Pulmonary artery endothelial cell (primary cell): Measurements from ENCODE around the gene NAV2. TPM values are rescaled to one million over a fixed set of nuclear protein-coding genes. Genes with fewer than 3 reads are reported as not detected.

Experiments used
- DNase-seq: peaks from one replicate; pipeline ENCODE4 v3.0.0-alpha.2; 2011; ENCODE audit warnings: low read depth, low spot score
- total RNA-seq: library from RNA; depleted of rRNA; stranded (reverse); fragments of >200 nt; gene quantifications from 2 replicates; pipeline ENCODE4 v1.2.3, GENCODE V29; 2014

Gene NAV2
- total RNA-seq, 1 donor from 2014 or later, result 9.5 TPM

DNA sequence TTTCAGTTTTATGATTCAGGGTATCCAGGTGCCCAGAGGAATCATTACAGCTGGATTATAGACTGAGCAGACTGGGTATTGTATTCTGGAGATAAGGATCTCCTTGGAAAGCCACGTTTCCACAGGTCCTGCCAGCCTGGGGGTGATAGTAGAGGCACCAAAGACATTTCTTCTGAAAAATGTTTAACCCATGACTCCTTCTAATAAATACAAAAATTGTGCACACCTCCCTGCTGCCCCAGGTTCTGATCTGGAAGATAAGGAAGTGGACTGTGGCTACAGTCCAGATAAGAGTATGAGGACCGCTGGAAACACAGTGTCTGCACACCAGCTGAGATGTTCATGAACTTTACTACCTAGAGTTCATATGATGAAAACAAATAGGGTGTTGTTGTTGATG is 255.2 kb downstream of the NAV2 start:
- DNase-seq, result no peak

DNA sequence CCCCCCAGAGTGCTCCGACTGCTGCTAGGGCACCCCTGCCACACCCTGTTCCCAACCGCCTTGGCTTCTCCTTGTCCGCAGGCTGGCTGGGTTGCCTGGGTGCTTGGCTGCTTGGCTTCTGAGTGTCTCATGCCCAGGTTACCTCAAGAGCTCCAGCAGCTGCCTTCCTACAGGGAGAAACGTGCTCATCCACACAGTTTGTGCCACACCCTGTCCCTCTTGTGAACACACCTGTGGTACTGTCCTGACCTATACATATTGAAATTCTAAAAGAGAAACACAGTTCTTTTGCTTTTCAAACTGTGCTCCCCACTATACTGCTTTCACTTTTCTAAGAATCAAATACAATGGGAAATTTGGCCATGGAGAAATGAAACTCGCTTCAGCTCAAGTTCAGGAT is 256.2 kb downstream of the NAV2 start:
- no peak for DNase-seq

DNA sequence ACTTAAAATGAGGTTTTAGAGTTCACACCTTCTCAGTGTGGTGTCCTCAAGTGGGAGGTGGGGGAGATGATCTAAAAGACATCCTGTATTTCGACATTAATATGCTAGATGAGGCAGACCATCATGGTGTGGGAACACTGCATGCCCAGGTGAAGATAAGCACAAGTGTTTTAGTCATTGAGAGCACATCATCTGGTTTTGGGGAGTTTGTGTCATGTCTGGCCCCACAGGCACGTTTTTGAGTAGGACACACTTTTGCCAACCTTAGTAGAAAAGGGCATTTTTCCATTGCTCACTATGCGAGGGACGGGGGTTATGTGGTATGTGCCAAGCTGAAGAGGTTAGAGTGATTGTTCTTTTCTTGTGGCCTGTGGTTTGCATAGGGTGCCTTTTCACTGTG is 258.3 kb downstream of the NAV2 start:
- no peak for DNase-seq

DNA sequence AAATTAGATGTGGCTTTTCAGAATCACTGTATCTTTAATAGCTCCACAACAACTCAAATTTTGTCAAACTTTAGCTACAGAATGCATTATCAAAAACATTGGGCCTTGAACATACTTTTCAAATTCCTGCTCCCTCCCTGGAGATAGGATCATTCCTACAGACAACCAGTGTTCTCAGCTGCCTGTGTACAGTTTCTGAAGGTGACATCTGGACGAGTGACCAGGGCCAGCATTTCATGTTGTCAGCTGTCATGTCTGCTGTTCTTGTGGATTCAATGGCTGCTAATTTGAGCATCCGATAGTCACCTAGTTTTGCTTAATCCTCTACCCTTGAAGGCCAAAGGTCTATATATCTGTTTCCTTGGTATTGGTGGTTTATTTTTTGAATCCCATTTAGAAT is 259.5 kb downstream of the NAV2 start:
- DNase-seq, result no peak

GRCh38 chr11:19972651-19973050 is 260.0 kb downstream of the NAV2 start:
- no peak for DNase-seq

GRCh38 chr11:19973136-19973635 is 260.5 kb downstream of the NAV2 start:
- DNase-seq, result no peak

- DNase-seq, result no peak
These were observed 262.2 kb downstream of the NAV2 start for GRCh38 chr11:19974886-19975285.

DNA sequence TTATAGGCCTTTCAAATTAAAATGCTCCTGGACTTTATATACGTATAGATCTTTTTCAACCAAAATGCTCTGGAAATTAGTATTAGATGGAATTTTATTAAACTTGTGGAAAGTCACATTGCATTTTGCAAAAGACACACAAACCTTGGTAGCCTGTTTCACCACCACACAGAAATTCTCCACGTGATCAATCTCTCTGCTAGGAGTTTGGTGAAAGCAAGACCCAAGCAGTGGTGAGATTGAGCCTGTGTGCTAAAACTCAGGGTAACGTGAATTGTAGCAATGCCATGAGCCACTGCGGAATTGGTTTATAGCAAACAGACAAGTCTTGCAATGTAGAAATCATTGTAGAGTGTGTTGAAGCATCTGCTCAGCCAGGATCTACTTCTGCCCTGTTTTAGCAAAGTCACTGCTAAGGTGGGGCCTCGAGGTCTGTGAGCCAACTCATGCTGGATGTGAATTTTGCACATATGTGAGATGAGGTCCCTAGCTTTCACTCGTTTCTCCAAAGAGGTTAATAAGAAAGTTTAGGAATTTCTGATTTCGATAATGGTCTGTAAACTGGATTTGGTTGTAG is 262.9 kb downstream of the NAV2 start:
- DNase-seq, result no peak

DNA sequence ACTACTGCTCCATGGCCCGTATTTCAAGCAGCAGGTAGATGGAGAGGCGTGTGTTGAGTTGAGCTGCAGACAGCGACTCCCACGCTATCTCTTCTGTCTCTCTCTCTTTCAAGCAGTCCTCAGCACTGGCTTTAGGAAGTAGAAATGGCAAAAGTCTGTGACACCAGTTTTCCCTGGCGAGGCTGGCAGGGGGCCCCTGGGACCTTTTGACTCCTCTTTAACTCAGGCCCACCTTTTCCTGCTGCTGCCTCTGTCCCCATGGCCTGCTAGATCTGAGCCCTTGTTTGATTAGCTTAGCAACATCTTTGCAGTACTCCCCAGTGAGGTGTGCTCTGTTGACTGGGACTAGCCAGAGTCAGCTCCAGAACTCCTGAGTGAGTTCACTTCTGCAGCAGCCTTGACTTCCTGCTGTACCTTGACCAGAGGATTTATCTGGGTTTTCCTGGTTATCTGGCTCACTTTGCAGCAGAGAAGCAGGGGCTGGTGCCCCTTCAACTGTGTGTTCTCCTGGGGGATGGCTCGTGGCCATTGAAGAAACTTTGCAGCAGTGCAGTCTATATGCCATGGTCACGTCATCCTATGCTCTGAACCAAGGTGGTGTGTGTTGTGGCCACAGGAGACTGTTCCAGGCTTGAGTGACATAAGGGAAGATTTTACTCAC is 263.8 kb downstream of the NAV2 start:
- DNase-seq, result no peak

DNA sequence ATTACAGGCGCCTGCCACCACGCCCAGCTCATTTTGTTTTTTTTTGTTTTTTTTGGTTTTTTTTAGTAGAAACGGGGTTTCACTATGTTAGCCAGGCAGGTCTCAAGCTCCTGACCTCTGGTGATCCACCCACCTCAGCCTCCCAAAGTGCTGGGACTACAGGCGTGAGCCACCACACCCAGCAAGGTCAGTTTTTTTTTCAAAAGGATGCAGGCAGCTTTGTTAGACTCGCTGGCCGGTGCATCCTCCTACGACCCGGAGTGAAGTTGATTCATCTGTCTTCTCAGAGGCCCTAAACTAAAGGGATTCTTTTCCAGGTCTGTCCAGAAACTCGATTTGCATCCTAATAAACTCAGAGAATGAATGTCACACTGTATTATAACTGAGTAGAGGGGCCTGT is 265.3 kb downstream of the NAV2 start:
- DNase-seq, result no peak

GRCh38 chr11:19978668-19979518 is 266.3 kb downstream of the NAV2 start:
- DNase-seq, result no peak

- DNase-seq, result no peak
These were observed 266.8 kb downstream of the NAV2 start for GRCh38 chr11:19979519-19979845.

DNA sequence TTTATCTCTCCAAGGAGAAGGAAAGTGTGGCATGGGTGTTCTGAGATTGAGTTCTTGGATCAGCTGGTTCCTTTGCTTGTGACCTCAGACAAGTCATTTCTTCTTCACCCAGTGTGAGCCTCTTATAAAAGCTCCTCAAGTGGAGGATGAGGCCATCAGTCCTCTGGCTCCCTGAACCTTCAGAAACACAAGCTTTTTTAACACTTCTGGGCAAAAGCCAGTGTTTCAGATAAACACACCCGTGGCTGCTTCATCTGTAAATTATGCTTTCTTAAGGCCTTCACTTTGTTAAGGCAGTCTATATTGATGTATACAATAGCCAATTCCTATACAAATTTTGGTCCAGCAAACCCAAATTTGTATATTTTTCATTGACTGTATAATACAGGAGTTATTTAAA is 267.8 kb downstream of the NAV2 start:
- DNase-seq, result no peak

DNA sequence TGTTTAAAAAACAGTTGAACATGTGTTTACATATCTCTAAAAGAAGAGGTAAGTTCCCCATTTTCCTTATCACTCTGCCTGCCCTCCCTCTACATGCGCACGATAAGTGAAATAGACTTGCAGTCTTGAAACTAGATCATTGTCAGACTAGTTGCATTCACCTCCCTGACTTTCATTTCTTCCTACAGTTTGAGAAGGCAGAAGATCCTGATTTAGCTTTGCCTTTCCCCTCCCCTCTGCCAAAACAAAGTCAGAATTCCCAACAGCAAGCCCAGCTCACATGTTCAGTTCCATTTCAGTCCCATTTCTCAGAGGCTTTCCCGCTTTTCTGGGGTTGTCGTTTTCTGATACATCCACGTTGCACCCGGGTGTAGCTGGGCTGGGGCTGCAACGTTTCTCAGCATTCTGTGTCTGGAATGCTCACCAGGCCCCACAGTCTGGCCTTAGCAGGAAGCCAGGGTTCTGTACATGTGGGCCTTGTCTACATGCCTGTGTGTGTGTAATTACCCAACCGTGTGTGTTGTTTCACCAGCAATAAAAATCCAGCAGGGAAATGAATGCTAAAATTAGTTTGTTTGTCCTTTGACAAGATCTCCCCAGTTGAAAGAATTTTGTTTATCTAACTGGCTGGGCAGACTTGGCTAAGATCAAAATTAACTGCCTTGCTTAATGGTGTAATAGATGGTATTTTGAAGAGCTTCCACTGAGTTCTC is 268.5 kb downstream of the NAV2 start:
- no peak for DNase-seq

DNA sequence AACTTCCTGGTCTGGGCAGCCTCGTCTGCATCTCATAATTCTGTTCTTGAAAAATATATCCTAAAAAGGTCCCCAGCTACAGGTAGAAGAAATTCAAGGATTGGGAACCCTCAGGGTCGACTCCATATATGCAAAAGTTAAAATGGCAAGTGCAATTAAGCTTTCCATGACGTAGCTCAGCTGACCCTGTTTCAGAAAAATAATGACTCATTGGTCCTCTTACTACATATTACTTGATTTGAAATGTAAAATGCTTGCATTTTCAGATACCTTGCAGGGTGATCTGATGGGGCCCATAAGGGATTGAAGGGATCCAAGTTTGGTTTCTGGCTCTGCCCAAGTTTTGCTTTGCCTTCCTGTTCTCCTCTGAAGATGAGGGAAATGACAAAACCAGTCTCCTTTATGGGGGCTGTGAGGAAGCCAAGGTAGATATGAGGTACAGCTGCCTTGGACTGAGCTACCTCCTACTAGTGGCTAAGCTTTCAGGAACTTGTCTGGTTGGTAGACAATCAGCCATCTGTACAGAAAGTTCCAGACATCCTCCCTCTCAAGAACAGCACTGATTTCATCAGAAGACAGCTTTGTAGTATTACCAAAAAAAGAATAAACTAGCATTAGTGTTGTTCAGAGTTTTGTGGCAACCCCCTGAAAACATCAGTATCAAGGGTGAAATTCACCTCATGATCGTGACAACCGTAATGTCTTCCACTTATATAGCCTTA is 270.3 kb downstream of the NAV2 start:
- no peak for DNase-seq

GRCh38 chr11:19984048-19984742 is 271.6 kb downstream of the NAV2 start:
- no peak for DNase-seq

DNA sequence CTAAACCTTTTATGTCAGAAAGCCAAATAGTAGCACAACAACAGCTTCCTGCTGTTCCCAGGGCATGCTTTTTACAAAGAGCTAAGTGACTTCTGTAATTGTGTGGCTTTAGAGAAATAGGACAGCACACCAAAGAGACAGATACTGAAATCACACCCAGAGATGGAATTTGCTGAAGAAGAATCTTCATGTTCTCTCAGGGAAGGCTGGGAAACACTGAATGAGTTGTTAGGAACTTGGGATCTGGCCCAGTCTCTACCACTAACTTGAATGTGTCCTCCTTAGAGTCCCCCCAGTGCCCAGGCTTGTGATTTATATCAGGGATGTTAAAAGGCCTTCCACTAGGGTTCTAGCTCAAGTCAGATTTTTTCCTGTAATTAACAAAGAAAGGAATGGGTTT is 272.5 kb downstream of the NAV2 start:
- DNase-seq, result no peak

DNA sequence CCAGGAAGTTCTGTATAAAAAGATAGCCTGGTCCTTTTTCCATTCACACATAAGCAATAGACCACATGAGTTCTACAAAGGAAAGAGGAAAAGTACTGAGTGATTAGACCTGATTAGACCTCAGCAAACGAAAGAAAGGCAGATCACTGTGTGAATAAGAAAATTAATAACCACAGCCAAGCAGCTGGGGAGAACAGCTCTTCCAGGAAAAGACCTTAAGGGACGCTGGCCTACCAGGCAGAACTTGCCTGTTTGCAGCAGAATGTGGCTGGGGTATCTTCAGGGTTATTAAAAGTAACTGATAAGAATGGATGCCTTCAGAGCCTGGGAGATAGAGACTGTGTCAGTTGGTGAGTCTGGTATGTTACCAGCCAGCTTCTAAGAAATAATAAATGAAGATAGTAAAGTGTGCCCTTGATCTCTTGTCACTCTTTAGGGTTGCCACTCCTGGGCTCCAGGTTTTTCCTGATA is 274.7 kb downstream of the NAV2 start:
- DNase-seq, result no peak

DNA sequence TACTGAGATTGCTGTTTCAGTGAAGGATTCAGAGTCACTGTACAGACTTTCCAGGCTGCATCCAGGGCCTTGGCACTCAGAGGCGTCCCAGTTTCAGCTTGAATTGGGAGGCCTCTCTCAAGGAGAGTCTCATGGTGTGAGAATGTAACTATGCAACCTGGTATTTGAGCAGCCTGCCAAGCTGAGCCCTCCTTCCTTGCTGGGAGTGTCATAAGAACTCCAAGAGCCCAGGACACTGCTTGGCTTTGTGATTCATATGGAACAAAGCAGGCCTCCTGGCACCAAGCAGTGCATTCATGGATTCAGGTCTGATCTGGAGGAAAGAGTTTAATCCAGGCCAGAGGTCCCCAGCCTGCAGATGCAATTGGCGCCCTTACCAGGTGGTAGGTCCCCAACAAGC is 276.0 kb downstream of the NAV2 start:
- no peak for DNase-seq

- no peak for DNase-seq
These were observed 276.6 kb downstream of the NAV2 start for GRCh38 chr11:19989191-19989590.

GRCh38 chr11:19992162-19992561 is 279.5 kb downstream of the NAV2 start:
- no peak for DNase-seq
